GM19438 (cell line): Measurements from ENCODE around the gene AP4B1.
"Not testable (repeated sequence)": the region's sequence is repeated elsewhere in the genome, so short reads cannot be mapped to it uniquely, and the experiment has no call there.

Experiments used
- ATAC-seq: cut with Tn5 transposase; IDR thresholded peaks from one replicate; pipeline ENCODE4 v1.9.1; 2021; ENCODE audit warnings: low read depth; ENCODE audit not compliant: unreplicated experiment

AP4B1 gene

DNA sequence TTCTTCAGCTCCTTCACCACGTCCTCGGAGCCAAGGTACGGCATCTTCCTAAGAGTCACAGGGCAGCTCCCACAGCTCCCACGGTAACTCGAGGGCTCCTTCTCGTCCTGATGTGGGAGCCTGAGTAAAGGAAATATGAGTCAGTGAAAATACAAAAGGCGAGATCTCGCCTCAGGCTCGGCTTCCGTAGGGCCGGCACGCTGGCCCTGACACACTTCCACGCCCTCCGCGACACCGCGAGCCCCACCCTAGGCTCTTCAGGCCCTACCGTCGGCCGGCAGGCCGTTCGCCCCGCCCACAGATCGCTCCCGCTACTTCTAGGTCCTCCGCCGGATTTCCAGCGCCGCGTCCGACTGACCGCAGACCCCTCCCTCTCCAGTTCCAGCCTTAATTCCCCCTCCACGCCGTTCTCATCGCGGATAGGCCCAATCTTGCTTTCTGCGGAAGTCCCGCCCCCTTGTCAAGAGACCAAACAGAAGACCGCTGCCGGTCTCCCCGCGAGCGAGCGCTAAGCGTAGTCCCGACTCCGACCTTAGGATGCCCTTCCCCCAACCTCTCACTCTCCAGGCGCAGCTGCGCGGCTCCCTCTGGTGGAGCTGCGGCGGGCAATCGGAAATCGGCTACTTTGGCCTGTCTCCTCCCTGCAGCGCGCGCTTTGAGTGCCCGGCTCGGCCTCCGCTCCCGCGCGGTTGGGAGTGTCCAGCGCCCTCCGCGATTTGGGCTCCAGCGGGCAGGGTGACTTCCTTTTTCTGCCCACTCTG is at the start of gene AP4B1, which contains the start of gene DCLRE1B:
Gene AP4B1 (minus strand): TSS at position 126 of the 761 bp plus-strand sequence. CDS start 82 bp downstream, at position 44.
Gene DCLRE1B (plus strand): TSS at position 653 of the 761 bp plus-strand sequence. CDS start 261 bp downstream, outside the sequence.
- ATAC-seq, result peak; percentile 90

DNA sequence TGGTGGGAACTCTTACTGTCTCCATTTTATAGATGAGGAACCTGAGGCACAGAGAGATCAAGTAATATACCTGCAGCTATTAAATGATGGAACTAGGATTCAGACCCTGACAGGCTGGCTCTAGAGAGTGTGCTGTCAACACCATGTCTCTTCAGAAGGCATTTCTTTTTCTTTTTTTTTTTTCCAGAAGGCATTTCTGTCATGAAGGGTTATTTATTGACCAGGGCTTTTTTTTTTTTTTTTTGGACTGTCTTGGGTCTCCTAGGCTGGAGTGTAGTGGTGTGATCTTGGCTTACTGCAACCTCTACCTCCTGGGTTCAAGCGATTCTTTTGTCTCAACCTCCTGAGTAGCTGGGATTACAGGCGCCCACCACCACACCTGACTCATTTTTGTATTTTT is 47.1 kb upstream of the AP4B1 start:
- no peak for ATAC-seq

DNA sequence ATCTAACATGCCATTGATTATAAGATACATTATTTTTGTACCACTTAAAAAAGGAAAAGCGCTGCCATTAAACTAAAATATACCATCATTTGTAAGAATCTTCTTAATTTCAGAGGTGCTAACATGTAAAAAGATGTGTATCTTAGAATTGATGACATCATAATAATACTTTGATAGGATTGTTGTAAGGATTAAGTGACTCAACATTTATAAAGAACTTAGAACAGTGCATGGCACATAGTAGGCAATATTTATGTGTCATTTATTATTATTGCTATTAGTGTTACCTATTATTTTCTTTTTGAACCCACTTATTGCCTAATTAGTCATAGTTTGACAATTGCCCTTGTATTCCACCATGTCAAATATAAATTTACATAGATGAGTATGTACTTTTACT is 46.3 kb upstream of the AP4B1 start:
- no peak for ATAC-seq

DNA sequence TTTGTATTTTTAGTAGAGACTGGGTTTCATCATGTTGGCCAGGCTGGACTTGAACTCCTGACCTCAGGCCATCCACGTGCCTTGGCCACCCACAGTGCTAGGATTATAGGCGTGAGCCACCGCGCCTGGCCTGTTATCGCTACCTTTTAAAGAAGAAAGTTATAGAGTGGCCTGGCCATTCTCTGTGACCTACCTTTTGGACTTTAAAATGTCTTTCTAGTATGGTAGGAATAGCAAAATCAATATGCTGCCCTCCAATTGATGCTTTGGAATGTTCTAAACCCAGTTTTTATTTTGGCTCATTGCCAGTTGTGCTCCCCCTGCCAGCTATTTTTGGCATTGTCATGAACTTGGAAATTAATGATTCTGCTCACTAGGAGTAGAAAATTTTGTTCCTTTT is 44.4 kb upstream of the AP4B1 start:
- ATAC-seq, result no peak

DNA sequence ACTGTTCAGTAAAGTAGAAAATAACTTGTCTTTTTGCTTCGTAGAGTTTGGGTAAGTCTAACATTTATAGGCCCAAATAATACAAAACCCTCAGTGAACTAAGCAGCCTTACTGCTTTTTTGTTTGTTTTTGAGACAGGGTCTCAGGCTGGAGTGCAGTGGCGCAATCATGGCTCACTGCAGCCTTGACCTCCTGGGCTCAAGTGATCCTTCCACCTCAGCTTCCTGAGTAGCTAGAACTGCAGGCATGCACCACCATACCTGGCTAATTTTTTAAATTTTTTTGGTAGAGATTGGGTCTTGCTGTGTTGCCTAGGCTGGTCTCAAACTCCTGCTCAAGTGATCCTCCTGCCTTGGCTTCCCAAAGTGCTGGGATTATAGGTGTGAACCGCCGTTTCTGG is 43.6 kb upstream of the AP4B1 start:
- not testable (repeated sequence) for ATAC-seq

DNA sequence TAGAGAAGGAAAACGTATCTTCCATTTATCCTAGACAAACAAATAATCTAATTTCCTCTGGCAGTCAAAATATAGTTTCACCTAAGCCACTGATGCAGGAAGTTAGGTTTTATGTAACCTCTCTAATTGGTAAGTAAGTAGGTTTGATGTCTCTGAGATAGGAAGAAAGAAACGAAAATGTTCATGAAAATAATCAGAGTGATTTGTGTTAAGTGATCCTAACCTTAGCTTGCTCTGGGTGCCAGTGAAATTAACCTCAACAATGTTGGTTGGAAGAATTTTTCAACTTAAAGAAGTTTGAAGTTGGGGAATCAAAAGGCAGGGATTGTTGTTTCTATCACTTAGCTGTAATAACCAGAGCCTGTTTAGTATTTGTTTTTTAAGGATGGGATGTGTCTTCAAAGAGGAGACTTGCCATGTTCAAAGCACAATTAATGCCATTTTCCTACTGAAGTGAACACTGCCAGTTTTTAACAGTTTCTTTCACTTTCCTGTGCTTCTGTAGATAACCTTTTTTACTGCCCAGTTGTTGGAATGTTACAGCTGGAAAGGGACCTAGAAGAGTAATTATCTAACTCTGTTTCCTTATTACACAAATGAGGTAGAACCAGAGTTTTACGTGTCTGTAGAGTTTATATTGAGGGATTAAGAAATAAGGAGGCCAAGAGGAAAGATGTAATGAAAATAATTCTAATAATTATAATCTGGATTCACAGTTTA is 42.9 kb upstream of the AP4B1 start:
- ATAC-seq, result no peak

DNA sequence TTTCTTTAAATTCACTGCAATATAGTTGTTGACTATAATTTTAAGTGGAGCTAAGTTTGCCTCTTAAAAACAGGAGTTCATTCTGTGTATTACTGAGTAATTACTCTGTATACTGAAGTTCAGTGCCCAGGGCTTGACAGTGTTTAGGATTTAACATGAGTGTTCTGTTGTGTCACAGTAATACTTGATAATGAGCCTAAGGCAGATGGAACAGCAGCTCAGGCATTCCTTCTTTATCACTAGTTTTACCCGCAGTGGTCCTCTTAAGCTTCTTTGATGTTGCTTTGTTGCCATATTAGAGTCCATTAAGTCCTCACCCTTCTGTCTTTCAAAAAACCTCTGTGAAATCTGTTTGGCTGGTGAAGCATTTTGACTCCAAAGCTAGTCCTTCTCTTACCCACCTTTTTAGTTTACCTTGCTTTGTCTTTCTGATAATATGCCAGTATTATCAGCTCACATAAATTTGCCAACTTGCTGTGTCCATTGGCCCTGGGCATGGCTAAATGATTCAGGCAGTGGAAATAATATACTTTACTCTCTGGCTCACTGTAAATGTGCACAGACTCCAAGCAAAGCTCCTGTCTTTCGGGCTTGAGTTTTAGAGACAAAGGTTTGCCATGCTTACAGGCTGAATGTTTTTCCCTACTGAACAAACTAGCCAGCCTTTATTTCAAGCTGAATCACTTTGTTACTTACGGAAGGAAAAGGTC is 42.2 kb upstream of the AP4B1 start:
- ATAC-seq, result no peak

DNA sequence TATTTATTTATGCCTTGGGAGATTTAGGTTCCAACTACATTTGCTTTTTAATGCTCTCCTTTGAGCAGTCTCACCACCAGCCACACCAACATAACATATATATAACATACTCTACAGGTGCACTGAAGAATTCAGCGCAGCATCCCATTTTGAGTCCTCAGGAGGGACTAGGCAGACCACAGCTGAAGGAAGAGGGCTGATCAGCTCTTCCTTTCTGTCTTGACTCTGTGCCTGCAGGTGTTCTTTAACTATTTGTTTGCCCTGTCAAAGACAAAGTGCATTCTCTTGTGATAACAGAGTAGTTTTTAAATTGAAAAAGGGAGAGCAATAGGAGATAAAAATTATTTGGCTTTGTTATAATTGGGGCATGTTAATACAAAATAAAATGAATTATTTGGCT is 41.5 kb upstream of the AP4B1 start:
- no peak for ATAC-seq

DNA sequence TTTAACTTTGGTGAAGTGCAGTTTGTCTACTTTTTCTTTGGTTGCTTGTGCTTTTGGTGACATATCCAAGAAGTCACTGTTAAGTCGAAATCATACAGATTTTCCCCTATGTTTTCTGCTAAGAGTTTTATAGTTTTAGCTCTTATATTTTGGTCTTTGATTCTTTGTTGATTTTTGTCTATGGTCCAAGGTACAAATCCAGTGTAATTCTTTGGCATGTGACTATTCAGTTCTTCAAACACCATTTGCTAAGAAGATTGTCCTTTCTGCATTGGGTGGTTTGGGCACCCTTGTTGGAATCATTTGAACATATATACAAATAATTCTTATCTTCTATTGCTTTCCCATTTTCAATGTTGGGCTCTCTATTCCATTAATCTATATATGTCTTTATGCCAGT is 40.7 kb upstream of the AP4B1 start:
- ATAC-seq, result no peak

DNA sequence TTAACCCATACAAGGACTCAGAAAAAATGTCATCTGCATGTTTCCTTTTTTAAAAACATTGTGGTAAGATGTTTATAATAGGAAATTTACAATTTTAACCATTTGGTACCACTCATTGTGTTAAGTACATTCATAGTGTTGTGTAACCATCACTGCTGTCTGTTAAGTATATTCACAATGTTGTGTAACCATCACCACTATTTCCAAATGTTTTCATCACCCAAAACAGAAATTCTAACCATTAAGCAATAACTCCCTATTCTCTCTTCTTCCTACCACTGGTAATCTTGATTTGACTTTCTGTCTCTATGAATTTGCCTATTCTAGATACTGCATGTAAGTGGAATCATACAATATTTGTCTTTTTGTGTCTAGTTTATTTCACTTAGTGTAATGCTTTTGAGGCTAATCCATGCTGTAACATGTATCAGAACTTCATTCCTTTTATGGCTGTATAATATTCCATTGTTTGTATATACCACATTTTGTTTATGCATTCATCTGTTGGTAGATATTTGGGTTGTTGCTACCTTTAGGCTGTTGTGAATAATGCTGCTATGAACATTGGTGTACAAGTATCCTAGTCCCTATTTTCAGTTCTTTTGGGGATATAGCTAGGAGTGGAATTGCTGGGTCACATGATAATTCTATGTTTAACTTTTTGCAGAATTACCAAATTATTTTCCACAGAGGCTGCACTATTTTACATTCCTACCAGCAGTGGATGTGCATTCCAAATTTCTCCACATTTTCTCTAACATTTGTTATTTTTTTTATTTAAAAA is 38.6 kb upstream of the AP4B1 start:
- ATAC-seq, result no peak

DNA sequence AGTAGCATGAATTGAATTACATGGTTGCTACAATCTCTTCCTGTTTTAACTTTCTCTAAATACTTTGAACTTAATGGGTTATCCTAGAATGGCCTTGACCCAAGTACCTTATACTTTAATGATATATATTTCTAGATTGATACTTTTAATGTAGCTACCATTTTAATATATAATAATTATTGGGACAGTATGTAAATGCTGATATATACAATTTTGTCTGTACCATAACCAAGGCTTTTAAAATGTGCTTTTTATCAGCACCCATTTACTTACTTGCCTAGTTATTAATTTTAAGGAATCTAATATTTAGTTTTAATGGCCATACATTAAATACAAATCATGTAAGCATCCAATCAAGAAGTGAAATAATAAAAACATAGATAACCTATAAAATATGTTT is 37.9 kb upstream of the AP4B1 start:
- no peak for ATAC-seq

DNA sequence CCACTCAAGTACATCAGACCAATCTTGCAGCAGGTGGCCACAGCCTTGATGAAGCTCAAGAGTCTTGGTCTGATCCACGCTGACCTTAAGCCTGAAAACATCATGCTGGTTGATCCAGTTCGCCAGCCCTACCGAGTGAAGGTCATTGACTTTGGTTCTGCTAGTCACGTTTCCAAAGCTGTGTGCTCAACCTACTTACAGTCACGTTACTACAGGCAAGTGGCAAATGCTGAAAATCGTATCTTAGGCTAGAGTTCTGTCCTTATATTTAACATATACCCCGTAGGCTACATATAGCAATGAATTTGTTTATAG is 36.6 kb upstream of the AP4B1 start:
- no peak for ATAC-seq

DNA sequence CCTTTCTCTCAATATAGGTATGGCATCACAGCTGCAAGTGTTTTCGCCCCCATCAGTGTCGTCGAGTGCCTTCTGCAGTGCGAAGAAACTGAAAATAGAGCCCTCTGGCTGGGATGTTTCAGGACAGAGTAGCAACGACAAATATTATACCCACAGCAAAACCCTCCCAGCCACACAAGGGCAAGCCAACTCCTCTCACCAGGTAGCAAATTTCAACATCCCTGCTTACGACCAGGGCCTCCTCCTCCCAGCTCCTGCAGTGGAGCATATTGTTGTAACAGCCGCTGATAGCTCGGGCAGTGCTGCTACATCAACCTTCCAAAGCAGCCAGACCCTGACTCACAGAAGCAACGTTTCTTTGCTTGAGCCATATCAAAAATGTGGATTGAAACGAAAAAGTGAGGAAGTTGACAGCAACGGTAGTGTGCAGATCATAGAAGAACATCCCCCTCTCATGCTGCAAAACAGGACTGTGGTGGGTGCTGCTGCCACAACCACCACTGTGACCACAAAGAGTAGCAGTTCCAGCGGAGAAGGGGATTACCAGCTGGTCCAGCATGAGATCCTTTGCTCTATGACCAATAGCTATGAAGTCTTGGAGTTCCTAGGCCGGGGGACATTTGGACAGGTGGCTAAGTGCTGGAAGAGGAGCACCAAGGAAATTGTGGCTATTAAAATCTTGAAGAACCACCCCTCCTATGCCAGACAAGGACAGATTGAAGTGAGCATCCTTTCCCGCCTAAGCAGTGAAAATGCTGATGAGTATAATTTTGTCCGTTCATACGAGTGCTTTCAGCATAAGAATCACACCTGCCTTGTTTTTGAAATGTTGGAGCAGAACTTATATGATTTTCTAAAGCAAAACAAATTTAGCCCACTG is 36.0 kb upstream of the AP4B1 start:
- ATAC-seq, result no peak

DNA sequence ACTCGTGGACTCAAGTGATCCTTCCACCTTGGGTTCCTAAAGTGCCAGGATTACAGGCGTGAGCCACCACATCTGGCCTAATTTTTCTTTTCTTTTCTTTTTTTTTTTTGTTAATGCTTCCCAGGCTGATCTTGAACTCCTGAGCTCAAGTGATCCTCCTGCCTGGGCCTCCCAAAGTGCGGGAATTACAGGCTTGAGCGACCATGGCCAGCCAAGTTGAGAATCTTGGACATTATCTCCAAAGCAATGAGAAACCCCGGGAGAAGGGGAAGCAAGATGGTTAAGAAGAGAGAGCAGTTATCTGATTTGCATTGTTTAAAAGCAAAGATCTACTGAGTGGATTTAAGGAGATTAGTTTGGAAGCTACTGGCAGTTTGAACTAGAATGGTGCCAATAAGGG is 33.6 kb upstream of the AP4B1 start:
- no peak for ATAC-seq

DNA sequence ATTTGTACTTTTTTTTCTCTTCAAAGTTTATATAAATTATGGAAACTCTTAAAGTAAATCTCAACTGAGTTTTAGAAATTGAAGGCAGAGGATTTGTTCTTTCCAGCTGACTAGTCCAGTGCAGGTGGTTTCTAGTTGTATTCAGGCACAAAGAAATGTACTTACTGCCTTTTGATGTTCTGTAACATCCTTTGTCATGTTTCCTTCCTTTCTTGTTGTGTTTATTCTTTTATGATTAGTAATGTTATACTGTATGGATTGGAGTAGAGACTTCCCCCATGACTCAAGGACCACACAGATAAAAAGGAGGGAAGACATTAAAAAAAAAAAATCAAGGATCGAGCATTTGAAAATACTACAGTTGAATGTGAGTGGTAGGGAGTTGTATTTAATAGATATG is 32.5 kb upstream of the AP4B1 start:
- no peak for ATAC-seq

DNA sequence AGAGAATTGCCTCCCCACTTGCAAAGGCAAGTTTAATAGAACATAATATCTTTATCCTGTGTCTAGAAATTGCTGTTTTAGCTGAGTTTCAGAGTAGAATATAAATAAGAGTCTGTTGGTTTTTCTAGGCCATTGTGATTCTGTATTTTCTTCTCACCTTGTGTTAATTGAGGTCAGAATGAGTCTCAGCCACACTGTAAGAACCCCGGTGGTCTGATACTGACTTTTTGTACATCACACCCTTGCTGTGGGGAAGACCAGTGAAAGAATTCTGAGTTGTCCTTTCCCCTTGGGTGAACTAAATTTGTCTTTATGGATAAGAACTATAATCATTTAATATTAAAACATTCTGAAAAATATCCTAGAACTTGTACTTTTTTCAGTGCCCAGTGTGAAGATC is 31.4 kb upstream of the AP4B1 start:
- ATAC-seq, result no peak

DNA sequence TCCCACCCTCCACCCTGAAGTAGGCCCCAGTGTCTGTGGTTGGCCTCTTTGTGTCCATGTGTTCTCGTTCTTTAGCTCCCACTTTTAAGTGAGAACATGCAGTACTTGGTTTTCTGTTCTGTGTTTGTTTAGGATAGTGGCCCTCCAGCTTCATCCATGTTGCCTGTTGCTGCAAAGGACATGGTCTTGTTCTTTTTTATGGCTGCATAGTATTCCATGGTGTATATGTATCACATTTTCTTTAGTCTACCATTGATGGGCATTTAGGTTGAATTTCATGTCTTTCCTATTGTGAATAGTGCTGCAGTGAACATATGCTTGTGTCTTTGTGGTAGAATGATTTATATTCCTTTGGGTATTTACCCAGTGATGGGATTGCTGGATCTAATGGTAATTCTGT is 30.6 kb upstream of the AP4B1 start:
- ATAC-seq, result no peak

DNA sequence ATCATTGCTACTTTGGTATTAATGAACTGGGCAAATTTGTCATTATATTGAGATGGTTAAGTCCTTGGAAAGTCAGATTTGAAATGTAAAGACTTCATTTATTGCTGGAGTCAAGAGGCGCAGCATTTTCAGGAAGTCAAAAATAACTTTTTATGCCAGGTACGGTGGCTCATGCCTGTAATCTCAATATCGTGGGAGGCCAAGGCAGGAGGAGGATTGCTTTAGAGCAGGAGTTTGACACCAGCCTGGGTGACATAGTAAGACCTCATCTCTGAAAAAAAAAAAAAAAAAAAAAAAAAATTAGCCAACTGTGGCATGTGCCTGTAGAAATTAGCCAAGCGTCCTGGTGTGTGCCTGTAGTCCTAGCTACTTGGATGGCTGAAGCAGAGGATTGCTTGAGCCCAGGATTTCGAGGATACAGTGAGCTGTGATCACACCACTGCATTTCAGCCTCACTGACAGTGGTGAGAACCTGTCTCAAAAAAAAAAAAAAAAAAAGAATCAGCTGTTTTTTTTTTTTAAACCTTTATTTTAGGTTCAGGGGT is 30.0 kb upstream of the AP4B1 start:
- ATAC-seq, result no peak

DNA sequence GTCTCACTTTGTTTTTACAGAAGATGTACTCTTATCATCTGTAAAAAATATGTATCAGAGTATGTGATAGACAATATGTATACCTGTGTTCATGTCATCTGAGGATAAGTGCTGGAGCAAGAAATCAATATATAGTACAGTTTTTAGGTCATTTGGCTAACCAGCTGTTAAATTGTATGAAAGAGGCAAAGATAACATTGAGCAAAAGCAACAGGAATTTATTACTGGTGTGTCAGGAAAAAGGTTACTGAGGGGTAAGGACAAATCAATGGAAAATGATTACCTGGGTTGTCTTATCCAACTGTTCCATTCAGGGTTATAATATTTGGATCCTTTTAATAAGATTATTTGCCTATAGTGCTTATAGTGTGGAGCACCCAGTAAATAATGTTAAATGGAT is 29.4 kb upstream of the AP4B1 start:
- no peak for ATAC-seq

DNA sequence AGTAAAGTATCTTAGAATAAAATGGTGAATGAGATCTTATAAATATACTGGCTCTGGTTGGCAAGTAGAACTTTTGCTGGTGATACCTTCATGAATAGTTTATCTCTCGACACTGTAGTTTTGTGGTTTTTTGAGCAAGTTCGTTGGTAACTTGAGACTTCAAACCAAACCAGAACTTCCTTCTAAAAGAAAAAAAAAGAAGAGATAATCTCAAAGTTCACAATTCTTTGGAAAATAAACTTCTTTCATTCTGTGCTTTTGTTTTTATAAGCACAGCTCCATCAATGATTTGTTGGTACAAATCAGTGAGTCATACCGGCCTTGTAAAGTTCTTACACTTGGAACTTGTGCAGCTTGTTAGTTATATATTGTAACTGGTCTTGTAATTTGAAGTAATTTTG is 26.9 kb upstream of the AP4B1 start:
- ATAC-seq, result no peak
